GM18861 (cell line): Measurements from ENCODE around the gene SCP2.

Experiments
- ATAC-seq: cut with Tn5 transposase; IDR thresholded peaks from one replicate; pipeline ENCODE4 v1.9.1; 2021; ENCODE audit not compliant: unreplicated experiment

The SCP2 gene

GRCh38 chr1:53066488-53066887, 139.4 kb downstream of the SCP2 start:
- no peak for ATAC-seq

- no peak for ATAC-seq
Observed at GRCh38 chr1:53066891-53067738, 140.0 kb downstream of the SCP2 start.

- no peak for ATAC-seq
Observed at GRCh38 chr1:53067886-53068285, 140.8 kb downstream of the SCP2 start.

GRCh38 chr1:53068314-53069099, 141.4 kb downstream of the SCP2 start:
- no peak for ATAC-seq

- ATAC-seq: no peak
Observed at GRCh38 chr1:53069265-53069662, 142.2 kb downstream of the SCP2 start.

GRCh38 chr1:53069663-53070327, 142.7 kb downstream of the SCP2 start:
- ATAC-seq: no peak

GRCh38 chr1:53070621-53071020, 143.5 kb downstream of the SCP2 start:
- no peak for ATAC-seq

GRCh38 chr1:53071167-53071865, 144.2 kb downstream of the SCP2 start:
- ATAC-seq: no peak

GRCh38 chr1:53071915-53072314, 144.8 kb downstream of the SCP2 start:
- ATAC-seq: no peak

GRCh38 chr1:53073287-53073686, 146.2 kb downstream of the SCP2 start:
- ATAC-seq: no peak

- ATAC-seq: no peak
Observed at GRCh38 chr1:53073868-53074311, 146.8 kb downstream of the SCP2 start.

- ATAC-seq: no peak
Observed at GRCh38 chr1:53074313-53075154, 147.5 kb downstream of the SCP2 start.

GRCh38 chr1:53075206-53075605, 148.1 kb downstream of the SCP2 start:
- no peak for ATAC-seq

- no peak for ATAC-seq
Observed at GRCh38 chr1:53075761-53076163, 148.7 kb downstream of the SCP2 start.

GRCh38 chr1:53076165-53076564, 149.1 kb downstream of the SCP2 start:
- ATAC-seq: no peak

- no peak for ATAC-seq
Observed at GRCh38 chr1:53076721-53077598, 149.9 kb downstream of the SCP2 start.

- ATAC-seq: no peak
Observed at GRCh38 chr1:53077599-53077965, 150.5 kb downstream of the SCP2 start.

- no peak for ATAC-seq
Observed at GRCh38 chr1:53078333-53079101, 151.4 kb downstream of the SCP2 start.
